Mesendoderm (in vitro differentiated cells): ENCODE results near the gene MYCN.
A peak's percentile ranks its signal among the peaks of the same experiment; 100 is the strongest.

Source experiments
- DNase-seq: peaks from one replicate; pipeline ENCODE4 v3.0.0; 2013
- H2AK5ac ChIP-seq: 2 replicates; pipeline ENCODE4 v1.6.1; 2013; ENCODE audit warnings: low read length, inconsistent platforms
- H2BK120ac ChIP-seq: 2 replicates; pipeline ENCODE4 v1.6.1; 2013; ENCODE audit warnings: low read depth, mild to moderate bottlenecking, low read length, moderate library complexity, mixed read lengths
- H2BK15ac ChIP-seq: replicated peaks from 2 replicates; pipeline ENCODE4 v1.6.1; 2013; ENCODE audit warnings: low read depth, mild to moderate bottlenecking, moderate library complexity
- H2BK5ac ChIP-seq: 2 replicates; pipeline ENCODE4 v1.6.1; 2013; ENCODE audit warnings: low read length, inconsistent platforms
- H3K18ac ChIP-seq: 2 replicates; pipeline ENCODE4 v1.6.1; 2013; ENCODE audit warnings: mild to moderate bottlenecking, low read length, mixed read lengths
- H3K23ac ChIP-seq: one replicate; pipeline ENCODE4 v1.6.1; 2013; ENCODE audit warnings: low read length
- H3K27ac ChIP-seq: 2 replicates; pipeline ENCODE4 v1.5.1; 2013; ENCODE audit warnings: low read depth, mild to moderate bottlenecking, inconsistent platforms, low read length, moderate library complexity
- H3K27me3 ChIP-seq: 2 replicates; pipeline ENCODE4 v1.6.1; 2013; ENCODE audit warnings: low read length, control low read depth, mild to moderate bottlenecking, inconsistent platforms; ENCODE audit not compliant: insufficient read depth, poor library complexity
- H3K36me3 ChIP-seq: 2 replicates; pipeline ENCODE4 v1.6.1; 2013; ENCODE audit warnings: low read length, inconsistent platforms; ENCODE audit not compliant: control insufficient read depth, insufficient read depth
- H3K4ac ChIP-seq: one replicate; pipeline ENCODE4 v1.6.1; 2013; ENCODE audit warnings: low read depth, mild to moderate bottlenecking, low read length, moderate library complexity
- H3K4me1 ChIP-seq: 2 replicates; pipeline ENCODE4 v1.6.1; 2013; ENCODE audit warnings: low read depth, low read length, inconsistent platforms; ENCODE audit not compliant: control insufficient read depth
- H3K4me2 ChIP-seq: 2 replicates; pipeline ENCODE4 v1.6.1; 2013; ENCODE audit warnings: low read length
- H3K4me3 ChIP-seq: 2 replicates; pipeline ENCODE4 v1.5.1; 2013; ENCODE audit warnings: mild to moderate bottlenecking, low read length
- H3K56ac ChIP-seq: one replicate; pipeline ENCODE4 v1.6.1; 2013; ENCODE audit warnings: low read length
- H3K79me1 ChIP-seq: 2 replicates; pipeline ENCODE4 v1.6.1; 2013; ENCODE audit warnings: low read length, inconsistent platforms
- H3K79me2 ChIP-seq: 2 replicates; pipeline ENCODE4 v1.6.1; 2013; ENCODE audit warnings: mild to moderate bottlenecking, low read length; ENCODE audit not compliant: control insufficient read depth, insufficient read depth
- H3K9ac ChIP-seq: 2 replicates; pipeline ENCODE4 v1.6.1; 2013; ENCODE audit warnings: low read length, inconsistent platforms
- H4K5ac ChIP-seq: one replicate; pipeline ENCODE4 v1.6.1; 2013; ENCODE audit warnings: low read length
- H4K8ac ChIP-seq: one replicate; pipeline ENCODE4 v1.6.1; 2013; ENCODE audit warnings: low read depth, mild to moderate bottlenecking, control low read depth, low read length, moderate library complexity
- WGBS: extraction: QIAGEN DNeasy Blood & Tissue Kit; methylation state at CpG from one replicate; pipeline ENCODE4 v1.1.7; 2013; ENCODE audit warnings: low lambda C conversion rate, missing lambda C conversion rate; ENCODE audit not compliant: insufficient coverage; ENCODE audit errors: extremely low coverage; 5-methylcytosine and 5-hydroxymethylcytosine counted together

The MYCN gene

DNA sequence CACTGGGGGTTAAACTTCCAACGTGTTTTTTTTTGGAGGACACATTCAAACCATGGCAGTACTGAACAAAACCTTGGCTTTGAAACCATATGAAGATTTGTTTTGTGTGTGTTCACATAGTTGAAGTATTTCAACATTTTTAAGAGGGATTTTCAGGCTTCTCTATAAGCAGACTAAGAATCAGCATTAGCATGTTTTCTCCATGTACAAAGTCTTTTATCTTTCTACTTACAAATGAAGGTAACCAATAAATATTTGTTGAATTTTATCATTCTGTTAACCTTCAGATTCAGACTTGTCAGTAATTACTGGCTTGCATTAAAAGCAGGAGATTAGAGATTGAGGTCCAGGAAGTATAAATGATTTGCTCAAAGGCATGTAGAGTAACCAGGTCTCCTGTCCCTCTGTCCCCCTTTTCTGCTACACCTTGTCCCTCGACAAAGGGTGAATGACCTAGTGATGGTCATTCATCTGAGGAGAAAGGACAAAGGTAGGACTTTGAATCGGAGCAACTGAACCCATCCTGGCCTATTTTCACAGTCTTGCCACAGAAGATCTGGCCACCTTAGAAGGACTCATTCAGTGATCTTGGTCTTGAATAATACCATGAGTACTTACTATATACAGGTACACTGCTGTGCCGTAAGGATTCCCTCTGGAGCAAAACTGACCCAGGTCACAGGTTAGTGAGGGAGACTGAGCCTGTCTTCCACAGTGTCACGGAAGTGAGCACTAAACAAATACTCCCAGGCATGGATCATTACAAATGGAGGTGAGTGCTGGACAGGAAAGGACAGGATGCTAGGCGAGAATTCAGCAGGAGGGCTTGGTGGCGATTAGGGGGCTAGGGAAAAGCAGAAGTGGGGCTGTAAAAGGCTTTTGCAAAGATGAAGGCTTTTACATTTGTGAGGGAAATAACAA, 2.2 kb upstream of the MYCN start:
- no peak overlapping the region for H4K8ac ChIP-seq
- H3K18ac ChIP-seq: no peak overlapping the region
- H3K27me3 ChIP-seq: no peaks in the 10 kb centered on the region
- no peak overlapping the region for H2BK5ac ChIP-seq
- no peak overlapping the region for H4K5ac ChIP-seq
- no peak overlapping the region for H2BK15ac ChIP-seq
- no peak overlapping the region for H3K56ac ChIP-seq
- DNase-seq: no peak
- H3K23ac ChIP-seq: no peak overlapping the region
- no peak overlapping the region for H2BK120ac ChIP-seq
- no peak overlapping the region for H3K4ac ChIP-seq
- H3K9ac ChIP-seq: no peak overlapping the region
- no peak overlapping the region for H3K4me3 ChIP-seq
- H3K79me1 ChIP-seq: no peaks in the 10 kb centered on the region
- H2AK5ac ChIP-seq: no peak overlapping the region
- H3K4me1 ChIP-seq: no peaks in the 10 kb centered on the region
- H3K4me2 ChIP-seq: no peak overlapping the region
- H3K36me3 ChIP-seq: no peaks in the 10 kb centered on the region
- H3K27ac ChIP-seq: no peak overlapping the region
- H3K79me2 ChIP-seq: peaks cover 26% of the 10 kb centered on the region
- WGBS: no CpG with 5 or more reads among the region's 7 CpGs

DNA sequence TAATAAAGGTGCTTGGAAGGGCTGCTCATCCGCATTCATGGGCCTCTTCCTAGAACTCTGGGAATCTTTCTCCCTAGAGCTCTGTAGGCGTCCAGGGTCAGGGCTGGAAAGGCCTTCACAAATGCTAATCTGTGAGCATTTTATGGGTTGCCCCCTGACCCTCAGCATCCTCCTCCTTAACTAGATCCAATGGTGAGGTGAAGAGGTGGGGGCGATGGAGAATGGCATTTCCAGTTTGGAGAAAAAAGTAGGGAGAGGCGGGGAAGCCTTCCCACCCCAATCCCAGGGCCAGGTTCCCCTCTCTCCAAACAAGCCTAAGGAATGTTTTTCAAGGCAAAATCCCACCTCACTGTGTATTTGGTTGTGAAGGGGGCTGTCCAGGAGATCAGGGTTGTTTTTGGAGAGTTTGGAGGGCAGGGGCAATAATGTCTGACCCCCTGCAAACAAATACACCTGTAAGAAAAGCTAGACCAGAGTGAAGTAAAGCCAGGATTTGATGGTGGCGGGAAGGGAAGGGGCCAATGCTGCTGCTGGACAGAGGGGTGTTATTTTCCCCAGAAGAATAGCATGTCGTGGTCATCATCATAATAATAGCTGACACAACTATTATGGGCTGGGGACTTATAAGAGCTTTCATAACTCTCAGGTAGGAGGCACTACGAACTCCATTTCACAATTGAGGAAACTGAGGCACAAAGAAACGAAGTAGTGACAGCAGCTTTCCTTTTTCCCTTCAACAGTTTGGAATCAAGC, 1.4 kb upstream of the MYCN start:
- no peak overlapping the region for H3K23ac ChIP-seq
- DNase-seq: no peak
- no peaks in the 10 kb centered on the region for H3K36me3 ChIP-seq
- H3K4me1 ChIP-seq: no peaks in the 10 kb centered on the region
- H3K79me1 ChIP-seq: no peaks in the 10 kb centered on the region
- H4K8ac ChIP-seq: no peak overlapping the region
- H3K4me3 ChIP-seq: no peak overlapping the region
- no peak overlapping the region for H2AK5ac ChIP-seq
- no peak overlapping the region for H4K5ac ChIP-seq
- no peak overlapping the region for H2BK15ac ChIP-seq
- H3K9ac ChIP-seq: peak overlapping the region; percentile 77
- H3K79me2 ChIP-seq: peaks cover 34% of the 10 kb centered on the region
- H2BK5ac ChIP-seq: no peak overlapping the region
- peak overlapping the region; percentile 91 for H3K56ac ChIP-seq
- H2BK120ac ChIP-seq: no peak overlapping the region
- peak overlapping the region; percentile 74 for H3K4me2 ChIP-seq
- no peak overlapping the region for H3K4ac ChIP-seq
- H3K27ac ChIP-seq: no peak overlapping the region
- no peak overlapping the region for H3K18ac ChIP-seq
- no peaks in the 10 kb centered on the region for H3K27me3 ChIP-seq
- no CpG with 5 or more reads among the region's 8 CpGs for WGBS

DNA sequence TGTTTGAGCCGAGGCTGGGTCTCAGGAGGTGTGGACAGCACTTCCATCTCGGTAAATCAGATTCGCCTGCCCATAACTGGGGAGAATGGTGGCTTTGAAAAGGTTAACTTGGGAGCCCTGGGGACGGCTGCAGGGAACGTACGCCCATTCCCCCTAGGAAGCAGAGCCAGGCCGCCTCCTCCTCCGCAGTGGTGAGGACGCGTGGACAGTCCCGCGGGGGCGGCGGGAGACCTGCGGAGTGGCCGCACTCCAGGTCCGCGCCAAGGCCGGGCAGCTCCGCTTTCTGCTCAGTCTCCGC, 845 bp upstream of the MYCN start:
- H4K8ac ChIP-seq: no peak overlapping the region
- no peak overlapping the region for H4K5ac ChIP-seq
- peak overlapping the region; percentile 91 for H3K56ac ChIP-seq
- no peak overlapping the region for H2AK5ac ChIP-seq
- no peak overlapping the region for H2BK5ac ChIP-seq
- no peak overlapping the region for H3K27ac ChIP-seq
- no peak overlapping the region for H3K4ac ChIP-seq
- H3K18ac ChIP-seq: no peak overlapping the region
- no peak for DNase-seq
- H3K36me3 ChIP-seq: no peaks in the 10 kb centered on the region
- peaks cover 1% of the 10 kb centered on the region for H3K4me1 ChIP-seq
- no peak overlapping the region for H2BK15ac ChIP-seq
- peak overlapping the region; percentile 77 for H3K9ac ChIP-seq
- peaks cover 39% of the 10 kb centered on the region for H3K79me2 ChIP-seq
- H3K4me3 ChIP-seq: no peak overlapping the region
- no CpG with 5 or more reads among the region's 21 CpGs for WGBS
- no peak overlapping the region for H3K23ac ChIP-seq
- no peaks in the 10 kb centered on the region for H3K27me3 ChIP-seq
- H2BK120ac ChIP-seq: no peak overlapping the region
- peak overlapping the region; percentile 74 for H3K4me2 ChIP-seq
- peaks cover under 1% of the 10 kb centered on the region for H3K79me1 ChIP-seq

DNA sequence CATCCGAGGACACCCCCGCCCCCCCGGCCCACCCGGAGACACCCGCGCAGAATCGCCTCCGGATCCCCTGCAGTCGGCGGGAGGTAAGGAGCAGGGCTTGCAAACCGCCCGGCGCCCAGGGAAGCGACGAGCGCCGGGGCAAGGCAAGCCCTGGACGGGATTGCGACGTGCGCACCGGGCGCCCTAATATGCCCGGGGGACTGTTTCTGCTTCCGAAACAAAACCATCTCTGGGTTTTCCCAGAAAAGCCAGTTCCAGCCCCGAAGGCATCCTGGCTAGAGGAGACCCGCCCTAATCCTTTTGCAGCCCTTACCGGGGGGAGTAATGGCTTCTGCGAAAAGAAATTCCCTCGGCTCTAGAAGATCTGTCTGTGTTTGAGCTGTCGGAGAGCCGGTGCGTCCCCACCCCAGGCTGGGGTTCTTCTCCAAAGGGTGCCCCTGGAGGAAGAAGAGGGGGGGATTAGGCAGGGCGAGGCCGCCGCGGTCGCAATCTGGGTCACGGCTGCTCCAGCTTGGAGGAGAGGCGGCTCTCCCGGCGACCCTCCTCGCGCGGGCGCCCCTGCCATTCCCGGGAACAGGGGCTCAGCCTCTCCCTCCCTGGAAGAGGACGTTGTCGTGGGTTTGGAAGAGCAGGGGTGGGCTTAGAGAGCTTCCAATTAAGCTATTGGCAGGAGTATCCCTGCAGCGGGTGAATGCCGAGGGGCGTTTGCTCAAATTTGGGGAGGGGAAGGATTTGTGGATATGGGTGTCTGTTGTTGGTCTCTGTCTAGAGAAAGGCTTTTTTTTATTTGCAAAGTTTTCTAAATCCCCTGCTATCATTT, 521 bp downstream of the MYCN start:
- Histone ChIP-seq H3K23ac (no peak overlapping the region), H3K9ac (peak overlapping the region; percentile 90), H2AK5ac (no peak overlapping the region), H3K79me2 (peaks cover 53% of the 10 kb centered on the region), H3K4me2 (peak overlapping the region; percentile 61), H2BK120ac (peak overlapping the region; percentile 29), H3K4ac (peak overlapping the region; percentile 93), H3K56ac (peak overlapping the region; percentile 95), H3K36me3 (peaks cover 3% of the 10 kb centered on the region), H4K5ac (no peak overlapping the region), H3K18ac (peak overlapping the region; percentile 98), H3K27ac (peak overlapping the region; percentile 27), H3K79me1 (peaks cover 8% of the 10 kb centered on the region), H4K8ac (no peak overlapping the region), H2BK5ac (peak overlapping the region; percentile 42), H2BK15ac (no peak overlapping the region), H3K4me1 (peaks cover 2% of the 10 kb centered on the region), H3K27me3 (no peaks in the 10 kb centered on the region), H3K4me3 (peak overlapping the region; percentile 85)
- no CpG with 5 or more reads among the region's 52 CpGs for WGBS
- peak; percentile 83 for DNase-seq

GRCh38 chr2:15941481-15941850, 1.1 kb downstream of the MYCN start:
- peak overlapping the region; percentile 93 for H3K4ac ChIP-seq
- peaks cover 56% of the 10 kb centered on the region for H3K79me2 ChIP-seq
- no peak overlapping the region for H4K8ac ChIP-seq
- no CpG with 5 or more reads among the region's 14 CpGs for WGBS
- H2BK5ac ChIP-seq: no peak overlapping the region
- peak overlapping the region; percentile 98 for H3K18ac ChIP-seq
- no peak overlapping the region for H3K23ac ChIP-seq
- H3K56ac ChIP-seq: peak overlapping the region; percentile 97
- peaks cover 5% of the 10 kb centered on the region for H3K36me3 ChIP-seq
- H3K4me1 ChIP-seq: peaks cover 2% of the 10 kb centered on the region
- no peak overlapping the region for H2AK5ac ChIP-seq
- H2BK15ac ChIP-seq: no peak overlapping the region
- peak overlapping the region; percentile 78 for H3K4me2 ChIP-seq
- DNase-seq: peak; percentile 92
- no peak overlapping the region for H4K5ac ChIP-seq
- no peaks in the 10 kb centered on the region for H3K27me3 ChIP-seq
- H3K79me1 ChIP-seq: peaks cover 10% of the 10 kb centered on the region
- H3K9ac ChIP-seq: peak overlapping the region; percentile 96
- H2BK120ac ChIP-seq: no peak overlapping the region
- peak overlapping the region; percentile 27 for H3K27ac ChIP-seq
- H3K4me3 ChIP-seq: peak overlapping the region; percentile 85
